SK-N-SH (cell line): ENCODE measurements around the gene PAPLN. TPM values are rescaled to one million over a fixed set of nuclear protein-coding genes. Genes with fewer than 3 reads are reported as not detected.
A peak's percentile ranks its signal among the peaks of the same experiment; 100 is the strongest.
"Not testable (repeated sequence)": the region's sequence is repeated elsewhere in the genome, so short reads cannot be mapped to it uniquely, and the experiment has no call there.

Experiments
- CTCF ChIA-PET: fragments of 300-600, 350-600 bp; formaldehyde crosslinking; extraction: SDS; loops from one replicate; lab custom pipeline; 2021; lab: Yijun Ruan, JAX
- POLR2A ChIA-PET: fragments of 350-600 bp; sonication (Branson Sonifier 250); formaldehyde crosslinking; extraction: SDS; loops from one replicate; lab custom pipeline; 2020; ENCODE audit warnings: antibody characterized with exemption, inconsistent platforms; lab: Yijun Ruan, JAX
- DNase-seq: peaks from one replicate; pipeline ENCODE4 v3.0.0; 2012
- H2AFZ ChIP-seq: fragments of 200-600 bp; sonication (generic); 2 replicates; pipeline ENCODE4 v1.8.1; 2016; ENCODE audit warnings: antibody characterized with exemption, mild to moderate bottlenecking, low read depth
- H3F3A ChIP-seq: fragments of 200-600 bp; sonication (generic); replicated peaks from 2 replicates; pipeline ENCODE3; 2016; ENCODE audit warnings: antibody characterized with exemption, mild to moderate bottlenecking; ENCODE audit not compliant: insufficient read depth
- H3K27ac ChIP-seq, 2 experiments: fragments of 200-500 bp in 1 of 2; fragments of 200-600 bp in 1 of 2; sonication (Bioruptor generic) in 1 of 2; sonication (generic), shearing (Covaris generic) in 1 of 2; 2 replicates each; pipeline versions ENCODE4 v1.5.1 to v1.6.1; 2014 to 2016; ENCODE audit warnings: low read depth in 2 of 2, inconsistent platforms in 1 of 2, low read length in 1 of 2, mild to moderate bottlenecking in 1 of 2, mixed read lengths in 1 of 2
- H3K27me3 ChIP-seq: fragments of 200-600 bp; sonication (generic), shearing (Covaris generic); 2 replicates; pipeline ENCODE4 v1.6.1; 2016; ENCODE audit warnings: mixed run types; ENCODE audit not compliant: insufficient read depth
- H3K36me3 ChIP-seq, 2 experiments: fragments of 200-500 bp in 1 of 2; fragments of 200-600 bp in 1 of 2; sonication (Bioruptor generic) in 1 of 2; sonication (generic) in 1 of 2; replicated peaks in 1 of 2; 2 replicates each; pipeline versions ENCODE3 to v1.5.1; 2014 to 2016; ENCODE audit warnings: low read length in 1 of 2, mild to moderate bottlenecking in 1 of 2; ENCODE audit not compliant: insufficient read depth in 2 of 2, control insufficient read depth in 1 of 2
- H3K4me1 ChIP-seq, 2 experiments: fragments of 200-500 bp in 1 of 2; fragments of 200-600 bp in 1 of 2; sonication (Bioruptor generic) in 1 of 2; sonication (generic), shearing (Covaris generic) in 1 of 2; 2 replicates each; pipeline versions ENCODE4 v1.5.1 to v1.6.1; 2014 to 2016; ENCODE audit warnings: low read depth in 1 of 2, low read length in 1 of 2, mixed run types in 1 of 2; ENCODE audit not compliant: insufficient read depth in 2 of 2, control insufficient read depth in 1 of 2
- H3K4me2 ChIP-seq: fragments of 200-600 bp; sonication (generic), shearing (Covaris generic); 2 replicates; pipeline ENCODE4 v1.6.1; 2017; ENCODE audit warnings: mixed run types
- H3K4me3 ChIP-seq, 2 experiments: fragments of 200-500 bp in 1 of 2; fragments of 200-600 bp in 1 of 2; sonication (Bioruptor generic) in 1 of 2; sonication (generic), shearing (Covaris generic) in 1 of 2; 2 replicates each; pipeline versions ENCODE4 v1.5.1 to v1.8.1; 2014 to 2016; ENCODE audit warnings: low read depth in 2 of 2, inconsistent platforms in 1 of 2, low read length in 1 of 2, mild to moderate bottlenecking in 1 of 2, mixed read lengths in 1 of 2, moderate library complexity in 1 of 2
- H3K79me2 ChIP-seq: fragments of 200-600 bp; sonication (generic); 2 replicates; pipeline ENCODE4 v1.8.1; 2017; ENCODE audit warnings: mild to moderate bottlenecking; ENCODE audit not compliant: insufficient read depth
- H3K9ac ChIP-seq: fragments of 200-600 bp; sonication (generic); 2 replicates; pipeline ENCODE4 v1.6.1; 2017; ENCODE audit warnings: mixed run types
- H3K9me2 ChIP-seq: fragments of 200-600 bp; sonication (generic); 2 replicates; pipeline ENCODE4 v1.6.1; 2017; ENCODE audit warnings: mixed run types
- H3K9me3 ChIP-seq: fragments of 200-600 bp; sonication (generic); 2 replicates; pipeline ENCODE4 v1.6.1; 2017; ENCODE audit warnings: mixed run types, mild to moderate bottlenecking, moderate library complexity
- H4K20me1 ChIP-seq: fragments of 200-600 bp; sonication (generic); 2 replicates; pipeline ENCODE4 v1.6.1; 2017; ENCODE audit warnings: mild to moderate bottlenecking, mixed run types; ENCODE audit not compliant: insufficient read depth
- ELF1 ChIP-seq: IDR thresholded peaks from 2 replicates; pipeline ENCODE4 v1.4.0; 2012
- EZH2phosphoT487 ChIP-seq: fragments of 200-600 bp; sonication (generic); IDR thresholded peaks from 2 replicates; pipeline ENCODE4 v1.6.1; 2017; ENCODE audit warnings: low read depth, mixed run types, mild to moderate bottlenecking, antibody characterized with exemption, moderate library complexity, borderline replicate concordance
- FOSL2 ChIP-seq: IDR thresholded peaks from 2 replicates; pipeline ENCODE4 v1.4.0; 2012; ENCODE audit warnings: low read depth, mild to moderate bottlenecking, moderate library complexity, borderline replicate concordance
- GATA2 ChIP-seq: sonication (generic); formaldehyde crosslinking; IDR thresholded peaks from 2 replicates; pipeline ENCODE4 v1.5.0; 2020; ENCODE audit warnings: mild to moderate bottlenecking, missing genetic modification reagents
- JUND ChIP-seq: IDR thresholded peaks from 2 replicates; pipeline ENCODE4 v1.4.0; 2012
- SIN3A ChIP-seq: IDR thresholded peaks from 2 replicates; pipeline ENCODE4 v1.6.1; 2012; ENCODE audit warnings: low read depth, mild to moderate bottlenecking, low read length, moderate library complexity, borderline replicate concordance
- SMC3 ChIP-seq: IDR thresholded peaks from 2 replicates; pipeline ENCODE4 v1.6.1; 2012; ENCODE audit warnings: low read depth, low read length, improper control_type of control experiment
- TAF1 ChIP-seq: IDR thresholded peaks from 2 replicates; pipeline ENCODE4 v1.6.1; 2012; ENCODE audit warnings: low read depth, mild to moderate bottlenecking, low read length, moderate library complexity, borderline replicate concordance
- TEAD4 ChIP-seq: IDR thresholded peaks from 2 replicates; pipeline ENCODE4 v1.4.0; 2012; ENCODE audit warnings: mild to moderate bottlenecking, borderline replicate concordance; ENCODE audit not compliant: insufficient read depth
- WGBS: methylation state at CpG from one replicate; pipeline ENCODE4 v1.1.6; 2017; ENCODE audit warnings: low lambda C conversion rate; 5-methylcytosine and 5-hydroxymethylcytosine counted together
- polyA plus RNA-seq, 3 experiments: library from polyadenylated mRNA; depleted of rRNA; stranded (reverse); fragments of >200 nt; gene quantifications; 2 replicates each; pipeline ENCODE4 v1.2.3, GENCODE V29; 2012
- TF ChIP-seq, protein P1 (sequence below): IDR thresholded peaks from 2 replicates; pipeline ENCODE4 v1.4.0; 2012; ENCODE audit warnings: low read depth
- TF ChIP-seq, protein P2 (sequence below): IDR thresholded peaks from 2 replicates; pipeline ENCODE4 v1.4.0; 2012; ENCODE audit warnings: low read depth, borderline replicate concordance
- TF ChIP-seq, protein P3 (sequence below): IDR thresholded peaks from 2 replicates; pipeline ENCODE4 v1.4.0; 2012; ENCODE audit warnings: low read depth, borderline replicate concordance

The PAPLN gene
- polyA plus RNA-seq, 1 of the 3 experiments (the other 2 are of a cell fraction), result 0.13 TPM

DNA sequence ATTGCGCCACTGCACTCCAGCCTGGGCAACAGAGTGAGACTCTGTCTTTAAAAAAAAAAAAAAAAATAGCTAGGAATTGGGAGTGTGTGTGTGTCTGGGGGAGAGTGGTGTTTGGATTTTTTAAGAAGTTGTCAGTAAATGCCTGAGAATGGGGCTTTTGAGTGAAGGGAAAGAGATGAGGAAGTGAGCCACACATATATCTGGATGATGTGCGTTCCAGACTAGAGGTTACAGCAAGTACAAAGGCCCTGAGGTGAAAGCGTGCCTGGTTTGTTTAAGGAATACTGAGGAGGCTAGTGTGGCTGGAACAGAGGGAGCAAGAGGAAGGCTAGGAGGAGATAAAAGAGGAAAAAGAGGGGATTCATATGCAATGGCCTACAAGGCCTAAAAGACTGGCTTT lies 70.0 kb downstream of the PAPLN start (continued):
- TF ChIP-seq, protein P1, sequence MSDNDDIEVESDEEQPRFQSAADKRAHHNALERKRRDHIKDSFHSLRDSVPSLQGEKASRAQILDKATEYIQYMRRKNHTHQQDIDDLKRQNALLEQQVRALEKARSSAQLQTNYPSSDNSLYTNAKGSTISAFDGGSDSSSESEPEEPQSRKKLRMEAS, result no peak
- TF ChIP-seq FOSL2 (no peak), TEAD4 (no peak), EZH2phosphoT487 (no peak)
- TF ChIP-seq, protein P2, sequence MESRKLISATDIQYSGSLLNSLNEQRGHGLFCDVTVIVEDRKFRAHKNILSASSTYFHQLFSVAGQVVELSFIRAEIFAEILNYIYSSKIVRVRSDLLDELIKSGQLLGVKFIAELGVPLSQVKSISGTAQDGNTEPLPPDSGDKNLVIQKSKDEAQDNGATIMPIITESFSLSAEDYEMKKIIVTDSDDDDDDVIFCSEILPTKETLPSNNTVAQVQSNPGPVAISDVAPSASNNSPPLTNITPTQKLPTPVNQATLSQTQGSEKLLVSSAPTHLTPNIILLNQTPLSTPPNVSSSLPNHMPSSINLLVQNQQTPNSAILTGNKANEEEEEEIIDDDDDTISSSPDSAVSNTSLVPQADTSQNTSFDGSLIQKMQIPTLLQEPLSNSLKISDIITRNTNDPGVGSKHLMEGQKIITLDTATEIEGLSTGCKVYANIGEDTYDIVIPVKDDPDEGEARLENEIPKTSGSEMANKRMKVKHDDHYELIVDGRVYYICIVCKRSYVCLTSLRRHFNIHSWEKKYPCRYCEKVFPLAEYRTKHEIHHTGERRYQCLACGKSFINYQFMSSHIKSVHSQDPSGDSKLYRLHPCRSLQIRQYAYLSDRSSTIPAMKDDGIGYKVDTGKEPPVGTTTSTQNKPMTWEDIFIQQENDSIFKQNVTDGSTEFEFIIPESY, result no peak
- TF ChIP-seq, protein P3, sequence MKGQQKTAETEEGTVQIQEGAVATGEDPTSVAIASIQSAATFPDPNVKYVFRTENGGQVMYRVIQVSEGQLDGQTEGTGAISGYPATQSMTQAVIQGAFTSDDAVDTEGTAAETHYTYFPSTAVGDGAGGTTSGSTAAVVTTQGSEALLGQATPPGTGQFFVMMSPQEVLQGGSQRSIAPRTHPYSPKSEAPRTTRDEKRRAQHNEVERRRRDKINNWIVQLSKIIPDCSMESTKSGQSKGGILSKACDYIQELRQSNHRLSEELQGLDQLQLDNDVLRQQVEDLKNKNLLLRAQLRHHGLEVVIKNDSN, result no peak

DNA sequence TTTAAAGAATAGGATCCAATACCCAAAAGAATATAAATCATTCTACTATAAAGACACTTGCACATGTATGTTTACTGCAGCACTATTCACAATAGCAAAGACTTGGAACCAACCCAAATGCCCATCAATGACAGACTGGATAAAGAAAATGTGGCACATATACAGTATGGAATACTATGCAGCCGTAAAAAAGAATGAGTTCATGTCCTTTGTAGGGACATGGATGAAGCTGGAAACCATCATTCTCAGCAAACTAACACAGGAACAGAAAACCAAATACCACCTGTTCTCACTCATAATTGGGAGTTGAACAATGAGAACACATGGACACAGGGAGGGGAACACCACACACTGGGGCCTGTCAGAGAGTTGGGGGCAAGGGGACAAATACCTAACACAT lies 71.9 kb downstream of the PAPLN start:
- H3K27me3 ChIP-seq, H3K9me2 ChIP-seq, H3K9ac ChIP-seq, H3K4me1 ChIP-seq, H2AFZ ChIP-seq, H3K9me3 ChIP-seq, DNase-seq, POLR2A ChIA-PET, H3K4me3 ChIP-seq, H3K4me2 ChIP-seq, H3K27ac ChIP-seq, H3K36me3 ChIP-seq, H4K20me1 ChIP-seq, H3K79me2 ChIP-seq: not testable (repeated sequence)
- CTCF ChIA-PET, result interaction anchor here (1.3 kb wide), 1 partner anchor 163 kb away, joined by 4 read pairs; no protein-coding TSS in a partner anchor
- WGBS, result 92% methylated on average over 1 of the region's 1 CpG
- H3F3A ChIP-seq, result peaks cover 10% of the 10 kb centered on the region

DNA sequence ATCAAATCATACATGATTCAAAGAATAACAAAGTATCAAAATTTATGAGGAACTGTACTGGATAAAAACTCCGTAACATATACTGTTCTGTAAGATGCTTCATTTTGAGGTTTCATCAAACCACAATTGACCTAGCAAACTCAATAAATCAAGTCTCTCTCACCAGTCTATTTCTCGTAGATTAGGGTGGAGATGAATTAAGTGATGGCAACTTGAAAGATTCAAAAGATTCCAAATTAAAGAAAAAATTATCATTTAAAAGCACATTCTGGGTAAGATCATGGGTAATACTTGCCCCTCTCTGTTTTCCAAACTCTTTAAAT lies 74.4 kb downstream of the PAPLN start:
- H4K20me1 ChIP-seq, result no peaks in the 10 kb centered on the region

More for the DNA sequence above, 74.4 kb downstream of the PAPLN start:
- CTCF ChIA-PET, result interaction anchor here (0.6 to 3.0 kb wide), 2 partner anchors 16 to 795 kb away, joined by 3 to 21 read pairs; no protein-coding TSS in a partner anchor
- H3K27ac ChIP-seq, result peak overlapping the region in 1 of 2 experiments; percentile 53; a peak in 2 of 4 replicates
- no peaks in the 10 kb centered on the region for H3K27me3 ChIP-seq
- H3K4me3 ChIP-seq, result no peak overlapping the region
- no peak overlapping the region for H2AFZ ChIP-seq
- 64% methylated on average over 2 of the region's 2 CpGs for WGBS
- TF ChIP-seq GATA2 (CRISPR knock-in tag) (no peak), SIN3A (no peak), TEAD4 (no peak), JUND (no peak), TAF1 (no peak), ELF1 (no peak), SMC3 (no peak)
- TF ChIP-seq, protein P3, result no peak
- TF ChIP-seq, all 33 proteins: peak for 0
- H3F3A ChIP-seq, result peaks cover 8% of the 10 kb centered on the region
- no peaks in the 10 kb centered on the region for H3K9me3 ChIP-seq
- H3K9me2 ChIP-seq, result no peaks in the 10 kb centered on the region
- H3K36me3 ChIP-seq, result no peaks in the 10 kb centered on the region
- POLR2A ChIA-PET, result no interaction called here
- no peak overlapping the region for H3K9ac ChIP-seq
- DNase-seq, result no peak
- H3K4me1 ChIP-seq, result peaks cover 0 to 9% of the 10 kb centered on the region in 2 experiments; a peak in 1 of 4 replicates
- no peaks in the 10 kb centered on the region; the same call in 1 of the 2 replicates for H3K79me2 ChIP-seq
- H3K4me2 ChIP-seq, result no peak overlapping the region
